Lung (tissue), 12 donors: ENCODE data around the gene RGS3. TPM values are rescaled to one million over a fixed set of nuclear protein-coding genes. Genes with fewer than 3 reads are reported as not detected.

Source experiments
- ATAC-seq: fragments of 200-7000 bp; cut with Tn5 transposase; one replicate; pipeline ENCODE4 v1.9.1; 2020; ENCODE audit warnings: moderate number of reproducible peaks; ENCODE audit not compliant: insufficient read depth, low FRiP score
- DNase-seq, 3 donors: peaks; one replicate each; pipeline ENCODE4 v3.0.0-alpha.2; 2013 to 2017
- H3K27ac ChIP-seq, 2 donors: one replicate each; pipeline ENCODE4 v1.5.1; 2013; ENCODE audit warnings: mild to moderate bottlenecking in 2 of 2, moderate library complexity in 2 of 2, control low read depth in 1 of 2, inconsistent platforms in 1 of 2, low read depth in 1 of 2, low read length in 1 of 2
- H3K27me3 ChIP-seq, 3 donors: one replicate each; pipeline ENCODE4 v1.5.1; 2013; ENCODE audit warnings: low read length in 2 of 3; ENCODE audit not compliant: control insufficient read depth in 3 of 3, insufficient read depth in 3 of 3
- H3K36me3 ChIP-seq, 4 donors: one replicate each; pipeline ENCODE4 v1.5.1; 2013; ENCODE audit warnings: low read length in 4 of 4, mild to moderate bottlenecking in 1 of 4, moderate library complexity in 1 of 4; ENCODE audit not compliant: control insufficient read depth in 4 of 4, insufficient read depth in 4 of 4
- H3K4me1 ChIP-seq, 5 donors: one replicate each; pipeline ENCODE4 v1.5.1; 2013; ENCODE audit warnings: low read length in 5 of 5, mild to moderate bottlenecking in 2 of 5, moderate library complexity in 1 of 5; ENCODE audit not compliant: control insufficient read depth in 5 of 5, insufficient read depth in 5 of 5
- H3K4me3 ChIP-seq: one replicate; pipeline ENCODE4 v1.5.1; 2013; ENCODE audit warnings: mild to moderate bottlenecking, control low read depth, moderate library complexity
- H3K9ac ChIP-seq, 2 donors: one replicate each; pipeline ENCODE4 v1.5.1; 2013; ENCODE audit warnings: low read length in 2 of 2, control low read depth in 1 of 2; ENCODE audit not compliant: insufficient read depth in 1 of 2
- H3K9me3 ChIP-seq, 4 donors: one replicate each; pipeline ENCODE4 v1.5.1; 2013; ENCODE audit warnings: low read length in 3 of 4, mild to moderate bottlenecking in 1 of 4, moderate library complexity in 1 of 4; ENCODE audit not compliant: control insufficient read depth in 4 of 4, insufficient read depth in 3 of 4
- CTCF ChIP-seq: IDR thresholded peaks from 2 replicates; pipeline ENCODE4 v1.5.1; 2012; ENCODE audit warnings: mild to moderate bottlenecking; ENCODE audit errors: control extremely low read depth, extremely low read depth
- WGBS, 2 donors: extraction: QIAGEN DNeasy Blood & Tissue Kit; methylation state at CpG; one replicate each; pipeline ENCODE4 v1.1.7; 2013; 5-methylcytosine and 5-hydroxymethylcytosine counted together
- polyA plus RNA-seq, 2 donors: library from polyadenylated mRNA; stranded (reverse); fragments of 200-250 nt; gene quantifications; one replicate each; pipeline ENCODE4 v1.2.1, GENCODE V29; 2013
- total RNA-seq, 2 donors: library from RNA; depleted of rRNA in 1 of 2; stranded (reverse); fragments of >200 nt in 1 of 2; gene quantifications; one replicate each; pipeline ENCODE4 v1.2.1, GENCODE V29; 2014 to 2021
- donor health status: control.
- donor health status: control.
- donor health status: Bipolar disorder and iron deficiency.
- donor health status: healthy.
- donor health status: DM: yes; HTN: yes; CAD: no.

RGS3 gene
- total and polyA plus RNA-seq, 4 donors: 43.0 to 91.8 (median 73.9) TPM

GRCh38 chr9:113600023-113600823, 136.7 kb downstream of the RGS3 start:
- no peak for ATAC-seq
- 79 to 87% methylated on average over 12 of the region's 12 CpGs for WGBS, 2 donors
- no peak overlapping the region for H3K9ac ChIP-seq

GRCh38 chr9:113600871-113601614, 137.5 kb downstream of the RGS3 start:
- Histone ChIP-seq H3K36me3 (peaks cover 0 to 24% (median 16%) of the 10 kb centered on the region in 4 donors), H3K27ac (peak overlapping the region in 1 of 2 donors; percentile 0), H3K4me1 (peaks cover 0 to 51% (median 18%) of the 10 kb centered on the region in 5 donors), H3K9me3 (no peaks in the 10 kb centered on the region), H3K27me3 (no peaks in the 10 kb centered on the region), H3K4me3 (no peak overlapping the region), H3K9ac (no peak overlapping the region)
- peak in 2 of 3 donors; percentile 52 to 53 for DNase-seq
- TF ChIP-seq CTCF: no peak
- ATAC-seq: no peak
- WGBS, 2 donors: 77 to 81% methylated on average over 5 of the region's 5 CpGs

More at GRCh38 chr9:113600023-113600823, 136.7 kb downstream of the RGS3 start:
- TF ChIP-seq CTCF: no peak
- no peaks in the 10 kb centered on the region for H3K27me3 ChIP-seq
- peak in 1 of 3 donors; percentile 15 for DNase-seq
- H3K36me3 ChIP-seq: peaks cover 0 to 30% (median 22%) of the 10 kb centered on the region in 4 donors
- peaks cover 0 to 54% (median 13%) of the 10 kb centered on the region in 5 donors for H3K4me1 ChIP-seq
- H3K27ac ChIP-seq: peak overlapping the region in 1 of 2 donors; percentile 15
- no peak overlapping the region for H3K4me3 ChIP-seq
- no peaks in the 10 kb centered on the region for H3K9me3 ChIP-seq

- WGBS, 2 donors: 69 to 86% methylated on average over 5 of the region's 5 CpGs
- no peak for TF ChIP-seq CTCF
- H3K4me1 ChIP-seq: peaks cover 0 to 54% (median 21%) of the 10 kb centered on the region in 5 donors
- no peak overlapping the region for H3K9ac ChIP-seq
- H3K27me3 ChIP-seq: no peaks in the 10 kb centered on the region
- DNase-seq (no peak), ATAC-seq (no peak)
- H3K9me3 ChIP-seq: no peaks in the 10 kb centered on the region
- no peak overlapping the region for H3K4me3 ChIP-seq
- peaks cover 0 to 18% (median 10%) of the 10 kb centered on the region in 4 donors for H3K36me3 ChIP-seq
- H3K27ac ChIP-seq: peak overlapping the region in 1 of 2 donors; percentile 27
Measured at GRCh38 chr9:113601656-113602055, 138.1 kb downstream of the RGS3 start.
